OCI-LY1 (cell line): ENCODE results near the gene MACROD1.

Experiments used
- H2AFZ ChIP-seq: fragments of 200-600 bp; sonication (generic), shearing (Covaris generic); 2 replicates; pipeline ENCODE4 v1.6.0; 2014; ENCODE audit warnings: antibody characterized with exemption, mild to moderate bottlenecking, low read length
- H3F3A ChIP-seq: fragments of 200-600 bp; sonication (generic), shearing (Covaris generic); 2 replicates; pipeline ENCODE4 v1.6.0; 2014; ENCODE audit warnings: mild to moderate bottlenecking, antibody characterized with exemption, low read length, moderate library complexity; ENCODE audit not compliant: insufficient read depth
- H3K27ac ChIP-seq: fragments of 200-600 bp; sonication (generic); 2 replicates; pipeline ENCODE4 v1.5.1; 2014; ENCODE audit warnings: low read length, mixed run types, mild to moderate bottlenecking, low read depth; ENCODE audit not compliant: poor library complexity, severe bottlenecking
- H3K27me3 ChIP-seq: fragments of 200-600 bp; sonication (generic); 2 replicates; pipeline ENCODE4 v1.6.0; 2014; ENCODE audit warnings: antibody characterized with exemption, mild to moderate bottlenecking, low read length, moderate library complexity; ENCODE audit not compliant: insufficient read depth
- H3K36me3 ChIP-seq: fragments of 200-600 bp; sonication (generic); 2 replicates; pipeline ENCODE4 v1.6.1; 2014; ENCODE audit warnings: mild to moderate bottlenecking, antibody characterized with exemption, low read length, moderate library complexity, mixed read lengths; ENCODE audit not compliant: insufficient read depth
- H3K4me1 ChIP-seq: fragments of 200-600 bp; sonication (generic); 2 replicates; pipeline ENCODE4 v1.5.1; 2014; ENCODE audit warnings: mild to moderate bottlenecking, low read length, moderate library complexity; ENCODE audit not compliant: insufficient read depth, severe bottlenecking
- H3K4me2 ChIP-seq: fragments of 200-600 bp; sonication (generic), shearing (Covaris generic); 2 replicates; pipeline ENCODE4 v1.6.1; 2014; ENCODE audit warnings: low read length
- H3K4me3 ChIP-seq: fragments of 200-600 bp; sonication (generic); 2 replicates; pipeline ENCODE4 v1.5.1; 2014; ENCODE audit warnings: low read length, low read depth, mild to moderate bottlenecking, mixed read lengths; ENCODE audit not compliant: poor library complexity, severe bottlenecking
- H3K79me2 ChIP-seq: fragments of 200-600 bp; shearing (Covaris generic); 2 replicates; pipeline ENCODE4 v1.6.1; 2016; ENCODE audit warnings: mixed run types, low read length, mixed read lengths; ENCODE audit not compliant: insufficient read depth
- H3K9ac ChIP-seq: fragments of 200-600 bp; sonication (generic), shearing (Covaris generic); 2 replicates; pipeline ENCODE4 v1.6.1; 2014; ENCODE audit warnings: mild to moderate bottlenecking, low read length, mixed read lengths
- H3K9me2 ChIP-seq: fragments of 200-600 bp; sonication (generic), shearing (Covaris generic); 2 replicates; pipeline ENCODE4 v1.6.1; 2014; ENCODE audit warnings: low read depth, mild to moderate bottlenecking, low read length, mixed read lengths
- H3K9me3 ChIP-seq: fragments of 200-600 bp; shearing (Covaris generic); 2 replicates; pipeline ENCODE4 v1.6.1; 2014; ENCODE audit warnings: low read length, mixed read lengths
- H4K20me1 ChIP-seq: fragments of 200-600 bp; sonication (generic), shearing (Covaris generic); 2 replicates; pipeline ENCODE4 v1.6.0; 2016; ENCODE audit warnings: mild to moderate bottlenecking, low read length; ENCODE audit not compliant: insufficient read depth
- EZH2 ChIP-seq: fragments of 200-600 bp; sonication (generic), shearing (Covaris generic); IDR thresholded peaks from 2 replicates; pipeline ENCODE4 v1.8.0; 2017; ENCODE audit warnings: borderline replicate concordance, mixed run types, mild to moderate bottlenecking, antibody characterized with exemption, low read length, moderate library complexity, mixed read lengths
- TF ChIP-seq, protein P1 (sequence below): fragments of 200-600 bp; sonication (generic), shearing (Covaris generic); IDR thresholded peaks from 2 replicates; pipeline ENCODE4 v1.5.1; 2017; ENCODE audit warnings: mild to moderate bottlenecking, antibody characterized with exemption, low read length, moderate library complexity, mixed read lengths

Gene MACROD1

DNA sequence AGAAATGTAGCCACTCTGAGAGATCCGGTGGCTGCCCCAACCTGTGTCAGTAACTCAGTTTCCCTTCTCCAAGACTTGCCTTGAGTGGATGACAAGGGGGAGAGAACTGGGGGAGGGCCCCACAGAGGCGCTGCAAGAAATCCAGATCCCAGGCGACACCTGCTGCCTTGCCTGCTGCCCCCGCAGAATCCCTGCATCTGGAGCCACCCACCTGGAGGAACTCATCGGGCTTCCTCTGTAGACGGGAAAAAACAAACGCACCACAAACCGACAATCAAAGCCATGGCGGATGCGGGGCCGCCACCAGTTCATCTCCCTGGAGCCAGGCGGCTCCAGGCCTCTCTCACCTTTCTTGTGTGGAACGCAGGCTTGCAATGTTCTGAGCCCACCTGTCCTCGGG is 40.2 kb downstream of the MACROD1 start:
- H3F3A ChIP-seq = no peaks in the 10 kb centered on the region
- no peaks in the 10 kb centered on the region for H3K9me2 ChIP-seq
- H3K9me3 ChIP-seq = no peaks in the 10 kb centered on the region
- no peaks in the 10 kb centered on the region for H3K4me1 ChIP-seq
- H4K20me1 ChIP-seq = no peaks in the 10 kb centered on the region
- H3K27ac ChIP-seq = no peak overlapping the region
- H3K9ac ChIP-seq = no peak overlapping the region
- H3K27me3 ChIP-seq = 0 out of 2 replicates have a peak, but pooled peaks cover 6% of the 10 kb centered on the region
- H3K4me3 ChIP-seq = no peak overlapping the region
- H3K4me2 ChIP-seq = no peak overlapping the region
- H2AFZ ChIP-seq = no peak overlapping the region
- H3K79me2 ChIP-seq = no peaks in the 10 kb centered on the region
- H3K36me3 ChIP-seq = no peaks in the 10 kb centered on the region
- TF ChIP-seq, protein P1, sequence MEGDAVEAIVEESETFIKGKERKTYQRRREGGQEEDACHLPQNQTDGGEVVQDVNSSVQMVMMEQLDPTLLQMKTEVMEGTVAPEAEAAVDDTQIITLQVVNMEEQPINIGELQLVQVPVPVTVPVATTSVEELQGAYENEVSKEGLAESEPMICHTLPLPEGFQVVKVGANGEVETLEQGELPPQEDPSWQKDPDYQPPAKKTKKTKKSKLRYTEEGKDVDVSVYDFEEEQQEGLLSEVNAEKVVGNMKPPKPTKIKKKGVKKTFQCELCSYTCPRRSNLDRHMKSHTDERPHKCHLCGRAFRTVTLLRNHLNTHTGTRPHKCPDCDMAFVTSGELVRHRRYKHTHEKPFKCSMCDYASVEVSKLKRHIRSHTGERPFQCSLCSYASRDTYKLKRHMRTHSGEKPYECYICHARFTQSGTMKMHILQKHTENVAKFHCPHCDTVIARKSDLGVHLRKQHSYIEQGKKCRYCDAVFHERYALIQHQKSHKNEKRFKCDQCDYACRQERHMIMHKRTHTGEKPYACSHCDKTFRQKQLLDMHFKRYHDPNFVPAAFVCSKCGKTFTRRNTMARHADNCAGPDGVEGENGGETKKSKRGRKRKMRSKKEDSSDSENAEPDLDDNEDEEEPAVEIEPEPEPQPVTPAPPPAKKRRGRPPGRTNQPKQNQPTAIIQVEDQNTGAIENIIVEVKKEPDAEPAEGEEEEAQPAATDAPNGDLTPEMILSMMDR = no peak
- no peak for TF ChIP-seq EZH2

DNA sequence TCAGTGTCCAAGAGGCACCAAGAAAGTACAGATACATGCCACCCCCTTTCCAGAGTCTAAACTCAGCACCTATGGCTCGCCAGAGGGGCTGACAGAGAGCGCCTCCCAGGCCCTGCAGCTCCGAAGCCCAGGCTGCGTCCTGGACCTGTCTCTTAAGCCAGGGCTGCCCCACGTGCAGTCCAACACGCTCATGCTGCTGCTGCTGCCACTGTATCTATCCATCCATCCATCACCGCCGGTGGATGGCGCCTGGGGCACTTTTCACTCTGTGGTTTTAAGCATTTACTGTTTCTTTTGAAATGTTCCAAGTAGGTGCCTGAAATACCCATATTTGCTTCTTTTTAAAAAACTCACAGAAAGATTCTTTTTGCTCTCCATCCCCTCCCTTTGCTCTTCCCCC is 41.8 kb downstream of the MACROD1 start:
- Histone ChIP-seq H3K4me3 (no peak overlapping the region), H3K4me1 (no peaks in the 10 kb centered on the region), H3K4me2 (no peak overlapping the region), H3K9me3 (no peaks in the 10 kb centered on the region), H3K27me3 (peaks cover 12% of the 10 kb centered on the region), H3F3A (no peaks in the 10 kb centered on the region), H3K79me2 (no peaks in the 10 kb centered on the region), H3K36me3 (no peaks in the 10 kb centered on the region), H3K9me2 (no peaks in the 10 kb centered on the region), H4K20me1 (no peaks in the 10 kb centered on the region), H3K9ac (no peak overlapping the region), H2AFZ (no peak overlapping the region), H3K27ac (no peak overlapping the region)
- TF ChIP-seq EZH2 = no peak
- TF ChIP-seq, protein P1 = no peak

DNA sequence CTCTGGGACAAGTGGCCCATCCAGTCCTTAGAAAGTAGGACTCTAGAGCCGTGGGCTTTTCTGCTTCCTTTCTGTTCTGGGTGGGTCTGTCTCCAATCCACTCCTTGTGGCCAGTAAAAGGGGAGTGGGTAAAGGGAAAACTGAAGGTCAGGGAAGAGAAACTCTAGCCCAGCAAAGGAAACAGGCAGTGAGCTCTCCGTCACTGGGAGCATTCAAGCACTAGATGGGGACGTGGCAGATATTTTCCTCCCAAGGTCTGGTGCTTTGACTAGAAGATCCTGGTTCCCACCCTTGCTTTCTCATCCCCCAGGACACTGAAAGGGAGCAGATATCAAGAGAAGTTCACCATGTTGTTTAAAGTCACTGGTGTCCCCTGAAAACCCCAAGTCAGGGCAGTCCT is 42.2 kb downstream of the MACROD1 start:
- no peaks in the 10 kb centered on the region for H3K79me2 ChIP-seq
- no peaks in the 10 kb centered on the region for H3K4me1 ChIP-seq
- H3K9me3 ChIP-seq = no peaks in the 10 kb centered on the region
- H4K20me1 ChIP-seq = no peaks in the 10 kb centered on the region
- TF ChIP-seq, protein P1 = no peak
- TF ChIP-seq EZH2 = no peak
- H3F3A ChIP-seq = no peaks in the 10 kb centered on the region
- H2AFZ ChIP-seq = no peak overlapping the region
- no peak overlapping the region for H3K27ac ChIP-seq
- peaks cover 15% of the 10 kb centered on the region for H3K27me3 ChIP-seq
- no peak overlapping the region for H3K4me2 ChIP-seq
- no peak overlapping the region for H3K9ac ChIP-seq
- H3K36me3 ChIP-seq = no peaks in the 10 kb centered on the region
- H3K9me2 ChIP-seq = no peaks in the 10 kb centered on the region
- no peak overlapping the region for H3K4me3 ChIP-seq
